ENCODE measurements around the gene DEPDC4. TPM values are rescaled to one million over a fixed set of nuclear protein-coding genes. Genes with fewer than 3 reads are reported as not detected.
A peak's percentile ranks its signal among the peaks of the same experiment; 100 is the strongest.
"Not testable (repeated sequence)": the region's sequence is repeated elsewhere in the genome, so short reads cannot be mapped to it uniquely, and the experiment has no call there.

DEPDC4 gene
- total RNA-seq, 4 donors from 2014 or later = 0.89 to 2.0 TPM; not detected in 2

DNA sequence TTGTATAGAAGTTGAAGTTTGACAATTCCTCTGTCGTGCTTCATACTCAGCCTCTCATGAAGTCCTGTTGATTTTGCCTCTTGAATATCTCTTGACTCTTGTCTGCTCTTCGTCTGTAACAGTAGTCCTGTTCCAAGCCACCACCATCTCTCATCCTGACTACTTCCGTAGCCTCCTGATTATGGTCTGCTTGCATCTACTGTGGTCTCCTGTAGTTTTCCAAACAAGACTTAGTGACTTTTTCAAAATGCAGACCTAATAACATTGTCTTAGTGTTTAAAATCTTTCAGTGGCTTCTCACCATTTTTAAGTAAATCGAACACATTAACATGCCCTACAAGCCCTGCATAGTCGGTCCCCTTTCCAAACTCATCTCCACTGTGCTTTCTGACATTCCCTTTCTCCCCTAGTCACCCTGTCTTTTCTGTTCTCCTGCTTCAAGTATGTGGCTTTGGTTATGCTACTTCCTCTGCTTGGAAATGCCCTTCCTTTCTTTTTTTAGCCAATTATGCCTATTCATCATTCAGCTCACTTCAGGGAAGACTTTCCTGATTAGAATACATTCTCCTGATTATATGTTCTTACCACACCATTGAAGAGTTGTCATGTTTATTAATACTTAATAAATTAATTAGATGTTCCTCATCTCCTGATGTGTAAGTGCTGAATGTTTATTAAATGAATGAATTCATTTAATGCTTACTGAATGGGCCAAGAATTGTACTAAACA, 2.1 kb upstream of the DEPDC4 start:
- Histone ChIP-seq H3K27me3 (no peaks in the 10 kb centered on the region), H3K9me3 (no peaks in the 10 kb centered on the region), H3K36me3 (no peaks in the 10 kb centered on the region), H3K4me1 (peaks cover 7 to 57% (median 11%) of the 10 kb centered on the region in 3 donors), H3K4me3 (peak overlapping the region; percentile 83 to 98), H3K27ac (peak overlapping the region in 3 of 4 donors; percentile 96 to 99 (median 98))
- no peak for ATAC-seq
- TF ChIP-seq POLR2AphosphoS5 (IDR thresholded peaks at IDR 0.05) (no peak), POLR2A (IDR thresholded peaks at IDR 0.05) (no peak), EP300 (IDR thresholded peaks at IDR 0.05) (no peak)
- TF ChIP-seq, protein P1, sequence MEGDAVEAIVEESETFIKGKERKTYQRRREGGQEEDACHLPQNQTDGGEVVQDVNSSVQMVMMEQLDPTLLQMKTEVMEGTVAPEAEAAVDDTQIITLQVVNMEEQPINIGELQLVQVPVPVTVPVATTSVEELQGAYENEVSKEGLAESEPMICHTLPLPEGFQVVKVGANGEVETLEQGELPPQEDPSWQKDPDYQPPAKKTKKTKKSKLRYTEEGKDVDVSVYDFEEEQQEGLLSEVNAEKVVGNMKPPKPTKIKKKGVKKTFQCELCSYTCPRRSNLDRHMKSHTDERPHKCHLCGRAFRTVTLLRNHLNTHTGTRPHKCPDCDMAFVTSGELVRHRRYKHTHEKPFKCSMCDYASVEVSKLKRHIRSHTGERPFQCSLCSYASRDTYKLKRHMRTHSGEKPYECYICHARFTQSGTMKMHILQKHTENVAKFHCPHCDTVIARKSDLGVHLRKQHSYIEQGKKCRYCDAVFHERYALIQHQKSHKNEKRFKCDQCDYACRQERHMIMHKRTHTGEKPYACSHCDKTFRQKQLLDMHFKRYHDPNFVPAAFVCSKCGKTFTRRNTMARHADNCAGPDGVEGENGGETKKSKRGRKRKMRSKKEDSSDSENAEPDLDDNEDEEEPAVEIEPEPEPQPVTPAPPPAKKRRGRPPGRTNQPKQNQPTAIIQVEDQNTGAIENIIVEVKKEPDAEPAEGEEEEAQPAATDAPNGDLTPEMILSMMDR (IDR thresholded peaks at IDR 0.05) = no peak
- 44% methylated on average over 3 to 5 of the region's 5 CpGs for WGBS, 2 donors (ENCODE audit: low coverage in 1 of 2)

DNA sequence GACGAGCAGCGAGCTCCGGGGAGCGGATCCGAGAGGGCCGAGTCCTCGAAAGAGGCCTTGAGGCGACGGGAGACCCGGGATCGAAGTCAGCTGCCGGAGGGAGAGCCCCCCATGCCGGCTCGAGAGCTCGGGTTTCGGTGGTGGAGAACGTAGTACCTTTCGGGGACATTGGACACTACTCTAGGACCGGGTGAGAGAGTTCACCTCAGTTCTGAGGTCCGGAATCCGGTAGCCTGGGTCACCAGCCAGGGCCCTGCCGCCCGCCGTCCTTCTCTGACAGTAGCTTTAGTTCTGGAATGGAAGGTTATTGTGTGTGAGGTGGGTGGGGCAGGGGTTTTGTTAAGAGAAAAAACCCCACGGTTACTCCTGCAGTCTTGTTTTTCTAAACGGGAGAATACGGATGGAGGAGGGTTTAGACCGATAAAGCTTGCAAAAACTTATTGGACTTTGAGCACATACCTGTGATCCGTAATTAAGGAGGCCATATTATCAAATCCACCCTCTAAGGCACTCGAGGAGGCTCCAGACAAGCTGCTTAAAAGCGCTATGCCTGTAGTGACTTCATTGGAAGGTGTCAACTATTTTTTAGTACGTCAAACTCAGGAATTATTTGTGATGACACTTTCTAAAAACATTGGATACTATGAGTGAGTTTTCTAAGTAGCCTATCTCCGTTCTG, 863 bp upstream of the DEPDC4 start:
- Histone ChIP-seq H3K27me3 (no peaks in the 10 kb centered on the region), H3K27ac (peak overlapping the region; percentile 96 to 99 (median 97)), H3K9me3 (no peaks in the 10 kb centered on the region), H3K4me1 (peaks cover 7 to 55% (median 11%) of the 10 kb centered on the region in 3 donors), H3K4me3 (peak overlapping the region; percentile 83 to 98), H3K36me3 (no peaks in the 10 kb centered on the region)
- TF ChIP-seq POLR2A (IDR thresholded peaks at IDR 0.05) (no peak), EP300 (IDR thresholded peaks at IDR 0.05) (no peak), POLR2AphosphoS5 (IDR thresholded peaks at IDR 0.05) (no peak)
- TF ChIP-seq, protein P1 (IDR thresholded peaks at IDR 0.05) = no peak
- peak; percentile 4 for ATAC-seq
- 0 to 1% methylated on average over 9 of the region's 33 CpGs for WGBS, 2 donors (ENCODE audit: low coverage in 1 of 2)

DNA sequence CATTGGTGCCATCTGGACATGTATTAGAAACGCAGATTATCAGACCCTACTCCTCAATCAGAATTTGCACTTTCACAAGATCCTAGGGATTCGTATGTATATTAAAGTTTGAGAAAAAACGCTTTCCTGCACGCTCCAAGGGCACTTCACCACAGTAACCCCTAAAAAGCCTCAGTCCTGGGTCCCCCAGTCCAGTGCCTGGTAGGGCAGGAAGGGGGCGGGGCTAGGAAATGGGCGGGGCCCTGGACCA, 369 bp downstream of the DEPDC4 start:
- Histone ChIP-seq H3K4me3 (peak overlapping the region; percentile 83 to 98), H3K27me3 (no peaks in the 10 kb centered on the region), H3K4me1 (peaks cover 7 to 43% (median 11%) of the 10 kb centered on the region in 3 donors), H3K9me3 (no peaks in the 10 kb centered on the region), H3K27ac (peak overlapping the region; percentile 0 to 99 (median 97)), H3K36me3 (no peaks in the 10 kb centered on the region)
- peak; percentile 86 for ATAC-seq
- 0% methylated on average over 4 to 5 of the region's 6 CpGs for WGBS, 2 donors (ENCODE audit: low coverage in 1 of 2)
- TF ChIP-seq POLR2A (IDR thresholded peaks at IDR 0.05) = no peak

DNA sequence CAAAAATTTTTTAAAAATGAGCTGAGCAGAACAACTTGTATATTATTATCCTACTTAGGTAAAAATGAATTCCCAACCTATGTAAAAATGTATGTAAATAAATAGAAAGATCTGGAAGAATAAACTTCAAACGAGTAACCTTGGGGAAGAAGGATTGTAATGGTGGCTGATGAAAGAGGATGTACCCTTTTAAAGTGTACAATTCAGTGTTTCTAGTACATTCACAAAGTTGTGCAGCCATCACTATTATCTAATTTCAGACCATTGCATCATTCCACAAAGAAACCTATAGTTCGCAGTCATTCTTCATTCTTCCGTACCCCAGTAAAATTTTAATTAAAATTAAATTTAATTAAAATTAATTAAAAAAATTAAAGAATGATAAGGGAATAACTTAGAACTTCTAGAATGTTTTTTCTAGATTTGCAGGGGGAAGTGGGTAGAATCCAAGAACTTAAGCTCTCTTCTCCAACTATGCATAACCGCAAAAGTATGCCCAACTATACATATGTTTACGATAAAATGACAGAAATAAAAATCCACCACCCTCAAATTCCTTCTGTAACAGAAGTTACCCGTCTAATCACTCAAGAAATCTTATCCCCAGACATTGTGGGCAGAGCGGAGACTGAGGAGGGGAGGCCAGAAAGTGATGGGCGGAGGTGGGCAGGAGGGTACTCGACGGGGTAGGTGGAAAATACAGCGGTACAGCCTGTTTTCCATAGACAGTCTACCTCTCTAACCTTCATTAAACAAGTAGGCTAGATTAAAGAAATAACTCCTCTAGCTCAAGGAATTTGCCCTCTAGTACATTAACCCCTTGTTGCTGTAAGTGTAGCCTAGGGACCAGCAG, 921 bp downstream of the DEPDC4 start:
- Histone ChIP-seq H3K36me3 (no peaks in the 10 kb centered on the region), H3K27ac (peak overlapping the region in 3 of 4 donors; percentile 96 to 99 (median 98)), H3K9me3 (no peaks in the 10 kb centered on the region), H3K4me1 (peaks cover 7 to 37% (median 11%) of the 10 kb centered on the region in 3 donors), H3K27me3 (no peaks in the 10 kb centered on the region), H3K4me3 (peak overlapping the region; percentile 83 to 98)
- TF ChIP-seq POLR2A (IDR thresholded peaks at IDR 0.05) (no peak), POLR2AphosphoS5 (IDR thresholded peaks at IDR 0.05) (no peak), EP300 (IDR thresholded peaks at IDR 0.05) (no peak)
- TF ChIP-seq, protein P1 (IDR thresholded peaks at IDR 0.05) = no peak
- ATAC-seq = no peak
- WGBS, 2 donors (ENCODE audit: low coverage in 1 of 2) = 53 to 59% methylated on average over 9 to 11 of the region's 11 CpGs

DNA sequence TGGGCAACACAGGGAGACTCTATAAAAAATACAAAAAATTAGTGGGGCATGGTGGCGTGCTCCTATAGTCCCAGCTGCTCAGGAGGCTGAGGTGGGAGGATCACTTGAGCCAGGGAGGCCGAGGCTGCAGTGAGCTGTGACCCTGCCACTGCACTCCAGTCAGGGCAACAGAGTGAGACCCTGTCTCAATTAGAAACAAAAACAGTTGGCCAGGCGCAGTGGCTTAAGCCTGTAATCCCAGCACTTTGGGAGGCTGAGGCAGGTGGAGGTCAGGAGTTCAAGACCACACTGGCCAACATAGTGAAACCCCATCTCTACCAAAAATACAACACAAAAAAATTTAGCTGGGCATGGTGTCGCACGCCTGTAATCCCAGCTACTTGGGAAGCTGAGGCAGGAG, 1.8 kb downstream of the DEPDC4 start:
- H3K27me3 ChIP-seq, H3K9me3 ChIP-seq, H3K36me3 ChIP-seq, H3K27ac ChIP-seq, H3K4me3 ChIP-seq, ATAC-seq: not testable (repeated sequence)
- WGBS, 2 donors (ENCODE audit: low coverage in 1 of 2) = 88% methylated on average over 3 to 5 of the region's 5 CpGs
- H3K4me1 ChIP-seq = peaks cover 7 to 29% (median 11%) of the 10 kb centered on the region in 3 donors

Measured in gastroesophageal sphincter (tissue), 4 donors.